HepG2 (cell line): ENCODE measurements around the gene BLOC1S2. TPM values are rescaled to one million over a fixed set of nuclear protein-coding genes. Genes with fewer than 3 reads are reported as not detected.
A peak's percentile ranks its signal among the peaks of the same experiment; 100 is the strongest.

Experiments used
- FOXO1 ChIP-seq: sonication (generic); formaldehyde crosslinking; IDR thresholded peaks from 2 replicates; pipeline ENCODE4 v1.4.0; 2020; ENCODE audit warnings: missing genetic modification reagents
- GABPB1 ChIP-seq: IDR thresholded peaks from 2 replicates; pipeline ENCODE4 v1.6.1; 2016; ENCODE audit warnings: mild to moderate bottlenecking, missing genetic modification reagents, moderate library complexity, missing compliant biosample characterization
- HMGA1 ChIP-seq: sonication (generic); formaldehyde crosslinking; conservative IDR thresholded peaks from 2 replicates; pipeline ENCODE4 v1.4.0; 2020; ENCODE audit warnings: missing genetic modification reagents
- JARID2 ChIP-seq: sonication (generic); formaldehyde crosslinking; IDR thresholded peaks from 2 replicates; pipeline ENCODE4 v1.8.1; 2023; ENCODE audit warnings: missing genetic modification reagents, inconsistent platforms; ENCODE audit not compliant: insufficient replicate concordance
- MLX ChIP-seq: IDR thresholded peaks from 2 replicates; pipeline ENCODE4 v1.6.1; 2016
- MXI1 ChIP-seq: IDR thresholded peaks from 3 replicates; pipeline ENCODE4 v1.6.1; 2012; ENCODE audit warnings: low read depth, low read length, inconsistent platforms, borderline replicate concordance
- SP1 ChIP-seq, 2 experiments: fragments of 450-650 bp in 1 of 2; sonication (generic) in 1 of 2; formaldehyde crosslinking in 1 of 2; IDR thresholded peaks; 2 replicates each; pipeline versions ENCODE4 v1.4.0 to v1.6.1; 2016 to 2020; ENCODE audit warnings: missing genetic modification reagents in 1 of 2
- TBX2 ChIP-seq: sonication (generic); formaldehyde crosslinking; IDR thresholded peaks from 2 replicates; pipeline ENCODE4 v1.5.0; 2020; ENCODE audit warnings: missing genetic modification reagents, mild to moderate bottlenecking, borderline replicate concordance
- USF2 ChIP-seq, 2 experiments: sonication (generic) in 1 of 2; formaldehyde crosslinking in 1 of 2; IDR thresholded peaks; 2 replicates each; pipeline versions ENCODE4 v1.5.1 to v1.6.1; 2011 to 2020; ENCODE audit warnings: borderline replicate concordance in 1 of 2, low read depth in 1 of 2, low read length in 1 of 2, mild to moderate bottlenecking in 1 of 2, missing genetic modification reagents in 1 of 2, moderate library complexity in 1 of 2
- WIZ ChIP-seq: sonication (generic); formaldehyde crosslinking; IDR thresholded peaks from 2 replicates; pipeline ENCODE4 v1.5.1; 2020; ENCODE audit warnings: mild to moderate bottlenecking, missing genetic modification reagents
- YEATS2 ChIP-seq: sonication (generic); formaldehyde crosslinking; IDR thresholded peaks from 2 replicates; pipeline ENCODE4 v1.4.0; 2020; ENCODE audit warnings: missing genetic modification reagents, borderline replicate concordance
- ZBTB7A ChIP-seq: sonication (generic); formaldehyde crosslinking; IDR thresholded peaks from 2 replicates; pipeline ENCODE4 v1.8.0; 2022; ENCODE audit warnings: mild to moderate bottlenecking, missing genetic modification reagents
- ZNF12 ChIP-seq: sonication (generic); formaldehyde crosslinking; IDR thresholded peaks from 2 replicates; pipeline ENCODE4 v1.5.0; 2020; ENCODE audit warnings: missing genetic modification reagents
- ZNF256 ChIP-seq: sonication (generic); formaldehyde crosslinking; conservative IDR thresholded peaks from 2 replicates; pipeline ENCODE4 v1.4.0; 2020; ENCODE audit warnings: missing genetic modification reagents
- ZNF510 ChIP-seq: sonication (generic); formaldehyde crosslinking; IDR thresholded peaks from 2 replicates; pipeline ENCODE4 v1.4.0; 2020; ENCODE audit warnings: low read depth, mild to moderate bottlenecking, missing genetic modification reagents
- ZZZ3 ChIP-seq: sonication (generic); formaldehyde crosslinking; IDR thresholded peaks from 2 replicates; pipeline ENCODE4 v1.4.0; 2020; ENCODE audit warnings: missing genetic modification reagents, mild to moderate bottlenecking, borderline replicate concordance
- polyA plus RNA-seq, 8 experiments: library from polyadenylated mRNA; depleted of rRNA in 3 of 8; stranded (reverse) in 7 of 8; unstranded in 1 of 8; fragments of >200 nt; fragmentation: Illumina TruSeq in 4 of 8; extraction: Trizol in 4 of 8; gene quantifications; 2 replicates each; pipeline versions ENCODE4 v1.2.1 to v1.2.3, GENCODE V29; 2011 to 2016; ENCODE audit warnings: low read depth in 4 of 8, missing spikeins in 1 of 8, mixed read lengths in 1 of 8; ENCODE audit not compliant: insufficient read depth in 1 of 8
- total RNA-seq, 5 experiments: library from RNA; depleted of rRNA; stranded (reverse); fragments of >200 nt; fragmentation: Illumina TruSeq; extraction: Trizol; gene quantifications; 2 replicates each; pipeline ENCODE4 v1.2.3, GENCODE V29; 2016; ENCODE audit warnings: low read depth in 1 of 5
- TF ChIP-seq, protein P1 (sequence below): fragments of 450-650 bp; IDR thresholded peaks from 2 replicates; pipeline ENCODE4 v1.6.1; 2017; ENCODE audit warnings: mild to moderate bottlenecking
- TF ChIP-seq, protein P2 (sequence below): sonication (generic); formaldehyde crosslinking; IDR thresholded peaks from 2 replicates; pipeline ENCODE4 v1.5.0; 2020; ENCODE audit warnings: missing genetic modification reagents
- TF ChIP-seq, protein P3 (sequence below): sonication (generic); formaldehyde crosslinking; IDR thresholded peaks from 2 replicates; pipeline ENCODE4 v1.8.1; 2023; ENCODE audit warnings: mild to moderate bottlenecking, moderate library complexity, missing genetic modification reagents

The BLOC1S2 gene
- total and polyA plus RNA-seq, 2 of the 13 experiments (the other 11 are each of a cell fraction or from before 2014, with no cell fraction given), result 22.3 to 64.4 TPM

GRCh38 chr10:100267239-100268104 is 19.0 kb downstream of the BLOC1S2 start, which contains the start of gene CWF19L1 (continued):
- TF ChIP-seq MLX (CRISPR knock-in tag), result no peak
- TF ChIP-seq HMGA1 (CRISPR knock-in tag), result no peak
- TF ChIP-seq TBX2, result 0 out of 2 replicates have a peak, but pooled peaks have one; percentile 28
- no peak for TF ChIP-seq ZNF510 (CRISPR knock-in tag)
- peak; percentile 78 for TF ChIP-seq GABPB1
- peak; percentile 95 for TF ChIP-seq YEATS2 (CRISPR knock-in tag)
- TF ChIP-seq SP1 (IDR thresholded peaks at IDR 0.05), result no peak
- TF ChIP-seq SP1 (CRISPR knock-in tag; IDR thresholded peaks at IDR 0.05), result no peak
- no peak for TF ChIP-seq WIZ
- no peak for TF ChIP-seq JARID2 (CRISPR knock-in tag)
- TF ChIP-seq MXI1, result peak; percentile 76; the same call in 1 of the 3 replicates
- TF ChIP-seq ZZZ3 (CRISPR knock-in tag), result peak; percentile 70; the same call in 1 of the 2 replicates
- TF ChIP-seq ZNF12, result 0 out of 2 replicates have a peak, but pooled peaks have one; percentile 24
- TF ChIP-seq, protein P1, sequence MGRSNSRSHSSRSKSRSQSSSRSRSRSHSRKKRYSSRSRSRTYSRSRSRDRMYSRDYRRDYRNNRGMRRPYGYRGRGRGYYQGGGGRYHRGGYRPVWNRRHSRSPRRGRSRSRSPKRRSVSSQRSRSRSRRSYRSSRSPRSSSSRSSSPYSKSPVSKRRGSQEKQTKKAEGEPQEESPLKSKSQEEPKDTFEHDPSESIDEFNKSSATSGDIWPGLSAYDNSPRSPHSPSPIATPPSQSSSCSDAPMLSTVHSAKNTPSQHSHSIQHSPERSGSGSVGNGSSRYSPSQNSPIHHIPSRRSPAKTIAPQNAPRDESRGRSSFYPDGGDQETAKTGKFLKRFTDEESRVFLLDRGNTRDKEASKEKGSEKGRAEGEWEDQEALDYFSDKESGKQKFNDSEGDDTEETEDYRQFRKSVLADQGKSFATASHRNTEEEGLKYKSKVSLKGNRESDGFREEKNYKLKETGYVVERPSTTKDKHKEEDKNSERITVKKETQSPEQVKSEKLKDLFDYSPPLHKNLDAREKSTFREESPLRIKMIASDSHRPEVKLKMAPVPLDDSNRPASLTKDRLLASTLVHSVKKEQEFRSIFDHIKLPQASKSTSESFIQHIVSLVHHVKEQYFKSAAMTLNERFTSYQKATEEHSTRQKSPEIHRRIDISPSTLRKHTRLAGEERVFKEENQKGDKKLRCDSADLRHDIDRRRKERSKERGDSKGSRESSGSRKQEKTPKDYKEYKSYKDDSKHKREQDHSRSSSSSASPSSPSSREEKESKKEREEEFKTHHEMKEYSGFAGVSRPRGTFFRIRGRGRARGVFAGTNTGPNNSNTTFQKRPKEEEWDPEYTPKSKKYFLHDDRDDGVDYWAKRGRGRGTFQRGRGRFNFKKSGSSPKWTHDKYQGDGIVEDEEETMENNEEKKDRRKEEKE, result no peak
- TF ChIP-seq USF2 (IDR thresholded peaks at IDR 0.05; ENCODE audit: low read depth, low read length), result no peak
- no peak for TF ChIP-seq USF2 (CRISPR knock-in tag; IDR thresholded peaks at IDR 0.05; ENCODE audit: borderline replicate concordance)
- TF ChIP-seq FOXO1 (CRISPR knock-in tag), result no peak
- TF ChIP-seq, protein P2, sequence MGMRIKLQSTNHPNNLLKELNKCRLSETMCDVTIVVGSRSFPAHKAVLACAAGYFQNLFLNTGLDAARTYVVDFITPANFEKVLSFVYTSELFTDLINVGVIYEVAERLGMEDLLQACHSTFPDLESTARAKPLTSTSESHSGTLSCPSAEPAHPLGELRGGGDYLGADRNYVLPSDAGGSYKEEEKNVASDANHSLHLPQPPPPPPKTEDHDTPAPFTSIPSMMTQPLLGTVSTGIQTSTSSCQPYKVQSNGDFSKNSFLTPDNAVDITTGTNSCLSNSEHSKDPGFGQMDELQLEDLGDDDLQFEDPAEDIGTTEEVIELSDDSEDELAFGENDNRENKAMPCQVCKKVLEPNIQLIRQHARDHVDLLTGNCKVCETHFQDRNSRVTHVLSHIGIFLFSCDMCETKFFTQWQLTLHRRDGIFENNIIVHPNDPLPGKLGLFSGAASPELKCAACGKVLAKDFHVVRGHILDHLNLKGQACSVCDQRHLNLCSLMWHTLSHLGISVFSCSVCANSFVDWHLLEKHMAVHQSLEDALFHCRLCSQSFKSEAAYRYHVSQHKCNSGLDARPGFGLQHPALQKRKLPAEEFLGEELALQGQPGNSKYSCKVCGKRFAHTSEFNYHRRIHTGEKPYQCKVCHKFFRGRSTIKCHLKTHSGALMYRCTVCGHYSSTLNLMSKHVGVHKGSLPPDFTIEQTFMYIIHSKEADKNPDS (CRISPR knock-in tag), result 0 out of 2 replicates have a peak, but pooled peaks have one; percentile 49
- TF ChIP-seq, protein P3, sequence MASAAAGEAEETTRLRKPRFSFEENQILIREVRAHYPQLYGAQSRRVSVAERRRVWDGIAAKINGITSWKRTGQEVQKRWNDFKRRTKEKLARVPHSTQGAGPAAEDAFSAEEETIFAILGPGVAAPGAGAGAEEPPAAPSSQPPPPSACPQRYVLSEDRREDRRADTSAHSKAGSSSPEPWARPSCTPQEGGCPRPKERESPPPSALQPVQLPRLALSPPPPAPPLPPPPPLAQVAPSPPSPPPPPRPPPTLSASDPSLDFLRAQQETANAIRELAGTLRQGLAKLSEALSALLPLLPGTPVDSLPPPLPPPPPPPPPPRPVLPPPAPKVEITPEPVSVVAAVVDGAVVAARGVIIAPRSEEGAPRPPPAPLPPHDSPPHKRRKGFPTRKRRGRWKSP (CRISPR knock-in tag), result 0 out of 2 replicates have a peak, but pooled peaks have one; percentile 68
- no peak for TF ChIP-seq ZNF256 (CRISPR knock-in tag)
- no peak for TF ChIP-seq ZBTB7A (CRISPR knock-in tag)
